A673 (cell line): ENCODE measurements around the gene ADGRL3.

Source experiments
- EZH2 ChIP-seq: fragments of 200-600 bp; sonication (generic); IDR thresholded peaks from 2 replicates; pipeline ENCODE4 v1.6.1; 2017; ENCODE audit warnings: borderline replicate concordance, low read depth, mild to moderate bottlenecking, mixed read lengths, antibody characterized with exemption, low read length; ENCODE audit not compliant: poor library complexity, severe bottlenecking
- TF ChIP-seq, protein P1 (sequence below): fragments of 300-800, 200-600 bp; sonication (generic); conservative IDR thresholded peaks from 2 replicates; pipeline ENCODE4 v1.5.1; 2017; ENCODE audit warnings: low read depth, mild to moderate bottlenecking, antibody characterized with exemption, low read length, moderate library complexity, mixed read lengths

GRCh38 chr4:61959087-61959486, 759.0 kb downstream of the ADGRL3 start:
- TF ChIP-seq, protein P1, sequence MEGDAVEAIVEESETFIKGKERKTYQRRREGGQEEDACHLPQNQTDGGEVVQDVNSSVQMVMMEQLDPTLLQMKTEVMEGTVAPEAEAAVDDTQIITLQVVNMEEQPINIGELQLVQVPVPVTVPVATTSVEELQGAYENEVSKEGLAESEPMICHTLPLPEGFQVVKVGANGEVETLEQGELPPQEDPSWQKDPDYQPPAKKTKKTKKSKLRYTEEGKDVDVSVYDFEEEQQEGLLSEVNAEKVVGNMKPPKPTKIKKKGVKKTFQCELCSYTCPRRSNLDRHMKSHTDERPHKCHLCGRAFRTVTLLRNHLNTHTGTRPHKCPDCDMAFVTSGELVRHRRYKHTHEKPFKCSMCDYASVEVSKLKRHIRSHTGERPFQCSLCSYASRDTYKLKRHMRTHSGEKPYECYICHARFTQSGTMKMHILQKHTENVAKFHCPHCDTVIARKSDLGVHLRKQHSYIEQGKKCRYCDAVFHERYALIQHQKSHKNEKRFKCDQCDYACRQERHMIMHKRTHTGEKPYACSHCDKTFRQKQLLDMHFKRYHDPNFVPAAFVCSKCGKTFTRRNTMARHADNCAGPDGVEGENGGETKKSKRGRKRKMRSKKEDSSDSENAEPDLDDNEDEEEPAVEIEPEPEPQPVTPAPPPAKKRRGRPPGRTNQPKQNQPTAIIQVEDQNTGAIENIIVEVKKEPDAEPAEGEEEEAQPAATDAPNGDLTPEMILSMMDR = no peak
- TF ChIP-seq EZH2 = no peak
